ENCODE data around the gene ZCCHC17.
"Not testable (repeated sequence)": the region's sequence is repeated elsewhere in the genome, so short reads cannot be mapped to it uniquely, and the experiment has no call there.

The ZCCHC17 gene, protein sequence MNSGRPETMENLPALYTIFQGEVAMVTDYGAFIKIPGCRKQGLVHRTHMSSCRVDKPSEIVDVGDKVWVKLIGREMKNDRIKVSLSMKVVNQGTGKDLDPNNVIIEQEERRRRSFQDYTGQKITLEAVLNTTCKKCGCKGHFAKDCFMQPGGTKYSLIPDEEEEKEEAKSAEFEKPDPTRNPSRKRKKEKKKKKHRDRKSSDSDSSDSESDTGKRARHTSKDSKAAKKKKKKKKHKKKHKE

GRCh38 chr1:31296486-31297276, at the start of gene ZCCHC17, which contains the start of gene SNRNP40:
ZCCHC17 (plus strand) TSS chr1:31297032; CDS start chr1:31310099, 13,067 bp downstream.
SNRNP40 (minus strand) TSS chr1:31296788; CDS start chr1:31296751, 37 bp downstream.
- peak; percentile 99 for DNase-seq

- no peak for DNase-seq
Observed at GRCh38 chr1:31248276-31248675, 48.6 kb upstream of the ZCCHC17 start.

- DNase-seq, result no peak
Observed at GRCh38 chr1:31249854-31250253, 47.0 kb upstream of the ZCCHC17 start.

DNA sequence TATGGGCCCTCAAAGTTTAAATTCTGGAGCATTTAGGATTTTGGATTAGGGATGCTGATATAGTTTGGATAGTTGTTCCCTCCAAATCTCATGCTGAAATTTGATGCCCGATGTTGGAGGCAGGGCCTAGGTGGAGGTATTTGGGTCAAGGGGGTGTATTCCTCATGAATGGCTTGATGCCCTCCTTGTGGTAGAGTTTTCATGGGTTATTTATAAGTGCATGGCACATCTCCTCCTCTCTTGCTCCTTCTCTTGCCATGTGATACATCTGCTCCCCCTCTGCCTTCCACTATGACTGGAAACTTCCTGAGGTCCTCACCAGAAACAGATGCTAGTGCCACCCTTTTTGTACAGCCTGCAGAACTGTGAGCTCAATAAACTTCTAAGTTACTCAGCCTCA, 39.6 kb upstream of the ZCCHC17 start:
- DNase-seq, result no peak

GRCh38 chr1:31258581-31258980, 38.3 kb upstream of the ZCCHC17 start:
- DNase-seq, result no peak

DNA sequence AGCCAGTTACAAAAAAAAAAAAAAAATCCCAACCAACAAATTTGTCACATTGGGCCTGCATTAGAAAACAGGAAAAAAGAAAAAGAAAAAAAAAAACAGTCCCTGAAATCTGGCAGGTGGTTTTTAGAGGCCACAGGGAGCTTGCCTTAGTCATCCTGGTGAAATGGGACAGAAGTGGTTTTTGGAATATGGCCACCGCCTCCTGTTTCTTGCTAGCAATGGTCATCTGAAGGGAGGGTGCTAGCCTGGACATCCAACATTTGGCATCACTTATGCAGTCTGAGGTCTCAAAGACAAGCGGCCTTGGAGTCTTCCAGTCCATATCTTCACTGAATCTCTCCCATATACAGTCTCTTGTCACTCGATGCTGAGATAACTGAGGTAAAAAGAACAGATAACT, 37.1 kb upstream of the ZCCHC17 start:
- DNase-seq, result no peak

DNA sequence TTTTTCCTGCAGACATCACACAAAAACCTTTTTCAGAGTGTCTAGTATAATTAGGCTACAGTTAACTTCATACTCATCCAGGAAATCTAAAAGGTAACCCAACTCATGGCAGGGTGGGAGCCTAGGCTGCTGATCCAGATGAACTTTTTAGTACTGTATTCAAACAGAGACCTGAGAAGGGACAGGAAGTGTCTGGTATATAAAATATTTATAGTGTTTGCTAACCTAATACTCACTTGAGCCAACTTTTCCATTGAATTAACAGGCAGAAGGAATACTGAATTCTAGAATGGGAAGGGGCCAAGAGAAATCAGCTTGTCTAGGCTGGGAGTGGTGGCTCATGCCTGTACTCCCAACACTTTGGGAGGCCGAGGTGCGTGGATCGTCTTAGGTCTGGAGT, 34.9 kb upstream of the ZCCHC17 start:
- no peak for DNase-seq

DNA sequence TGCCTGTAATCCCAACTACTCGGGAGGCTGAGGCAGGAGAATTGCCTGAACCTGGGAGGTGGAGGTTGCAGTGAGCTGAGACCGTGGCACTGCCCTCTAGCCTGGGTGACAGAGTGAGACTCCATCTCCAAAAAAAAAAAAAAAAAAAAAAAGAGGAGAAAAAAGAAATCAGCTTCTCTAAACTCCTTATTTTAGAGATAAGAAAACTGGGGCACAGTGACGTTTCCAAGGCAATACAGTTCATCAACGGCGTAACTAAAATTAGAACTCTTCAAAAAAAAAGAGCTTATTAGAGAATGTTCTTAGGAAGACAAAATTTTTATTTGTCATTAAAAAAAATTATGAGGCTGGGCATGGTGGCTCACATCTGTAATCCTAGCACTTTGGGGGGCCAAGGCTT, 34.4 kb upstream of the ZCCHC17 start:
- DNase-seq, result not testable (repeated sequence)

- DNase-seq, result no peak
Observed at GRCh38 chr1:31263408-31263807, 33.4 kb upstream of the ZCCHC17 start.

- DNase-seq, result no peak
Observed at GRCh38 chr1:31264790-31265386, 31.9 kb upstream of the ZCCHC17 start.

DNA sequence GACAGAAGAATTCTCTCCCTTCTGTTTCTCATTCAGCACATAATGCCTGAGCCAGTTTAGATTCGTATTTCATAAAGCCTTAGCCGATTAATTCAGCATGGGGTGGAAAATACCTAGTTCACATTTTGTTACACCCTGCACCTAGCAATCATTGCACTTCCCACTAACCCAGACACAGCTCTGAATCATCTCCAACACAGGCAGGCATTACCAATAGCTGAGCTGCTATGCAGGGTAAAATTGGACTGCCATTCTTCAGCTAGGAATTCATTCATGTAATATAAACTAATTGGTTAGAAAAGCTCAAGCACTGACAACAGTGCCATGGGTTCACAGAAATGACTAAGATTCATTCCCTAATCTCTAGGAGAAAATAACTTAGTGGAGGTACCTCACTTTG, 30.3 kb upstream of the ZCCHC17 start:
- DNase-seq, result no peak

DNA sequence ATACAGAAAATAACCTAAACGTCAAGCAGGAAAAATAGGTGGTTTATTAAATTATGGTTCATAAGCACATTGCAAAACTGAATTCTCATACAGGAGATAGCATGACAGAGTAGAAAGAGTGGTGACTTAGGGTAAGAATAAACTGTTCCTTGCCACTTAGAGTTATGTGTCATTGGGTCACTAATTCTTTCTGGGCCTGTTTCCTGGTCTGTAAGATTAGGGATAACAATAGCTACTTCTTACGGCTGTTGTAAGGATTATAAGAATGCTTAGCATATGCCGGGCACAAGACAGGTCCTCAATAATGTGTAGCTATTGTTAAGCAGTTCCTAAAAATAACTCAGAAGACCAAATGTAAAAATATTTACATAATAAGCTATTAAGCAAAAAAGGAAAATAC, 24.5 kb upstream of the ZCCHC17 start:
- no peak for DNase-seq

- DNase-seq, result no peak
Observed at GRCh38 chr1:31273619-31274018, 23.2 kb upstream of the ZCCHC17 start.

DNA sequence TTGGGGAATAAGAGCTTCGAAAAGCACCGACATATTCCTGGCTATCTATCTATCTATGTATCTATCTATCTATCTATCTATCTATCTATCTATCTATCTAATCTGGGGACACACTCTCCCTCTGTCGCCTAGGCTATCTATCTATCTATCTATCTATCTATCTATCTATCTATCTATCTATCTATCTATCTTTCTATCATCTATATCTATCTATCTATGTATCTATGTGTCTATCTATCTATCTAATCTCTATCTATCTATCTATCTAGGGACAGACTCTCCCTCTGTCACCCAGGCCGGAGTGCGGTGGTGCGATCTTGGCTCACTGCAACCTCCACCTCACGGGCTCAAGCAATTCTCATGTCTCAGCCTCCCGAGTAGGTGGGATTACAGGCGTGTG, 14.4 kb upstream of the ZCCHC17 start:
- DNase-seq, result not testable (repeated sequence)

- DNase-seq, result not testable (repeated sequence)
Observed at GRCh38 chr1:31287791-31288190, 9.0 kb upstream of the ZCCHC17 start.

DNA sequence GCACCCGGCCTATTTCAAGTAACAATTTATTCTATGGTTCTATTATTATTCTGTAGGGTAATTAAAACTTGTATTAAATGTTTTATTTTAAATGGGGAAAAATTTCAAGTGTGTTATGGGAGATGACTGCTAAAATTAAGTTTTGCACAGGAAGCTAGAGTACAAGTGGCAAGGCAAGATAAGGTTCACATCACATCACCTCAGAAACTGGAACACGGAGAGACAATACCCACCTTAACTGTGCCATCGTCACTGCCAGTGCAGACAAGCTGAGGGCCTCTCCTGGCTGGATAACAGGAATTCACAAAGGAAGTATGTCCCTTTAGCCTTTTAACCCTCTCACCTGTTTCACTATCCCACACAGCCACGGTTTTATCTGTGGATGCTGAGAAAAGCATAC, 7.8 kb upstream of the ZCCHC17 start:
- DNase-seq, result no peak

DNA sequence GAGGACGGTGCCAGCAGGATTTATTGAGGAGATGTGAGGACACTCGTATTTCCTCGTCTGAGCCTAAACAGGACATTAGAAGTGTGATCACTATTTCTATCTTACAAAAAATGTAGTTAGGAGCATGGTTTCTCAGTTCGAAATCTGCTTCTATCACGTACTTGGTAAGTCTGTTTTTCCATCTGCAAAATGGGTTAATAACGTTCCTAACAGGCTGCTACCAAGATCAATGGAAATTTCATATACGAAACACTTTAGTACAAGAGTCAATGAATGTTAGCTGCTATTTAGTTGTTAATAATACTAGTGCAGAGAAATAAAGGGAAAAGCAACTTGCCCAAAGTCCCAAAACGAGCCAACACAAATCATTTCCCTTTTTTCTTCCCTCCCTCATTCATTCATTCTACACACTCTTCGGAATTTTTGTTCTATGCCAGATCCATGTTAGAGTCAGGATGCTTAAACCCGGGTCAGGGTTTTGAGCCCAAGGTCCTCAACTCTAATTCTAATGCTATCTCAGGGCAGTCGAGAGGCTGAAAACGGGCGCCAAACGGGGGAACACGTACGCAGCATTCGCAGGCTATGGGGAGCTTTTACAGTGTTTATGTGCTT, 852 bp upstream of the ZCCHC17 start:
- DNase-seq, result no peak

DNA sequence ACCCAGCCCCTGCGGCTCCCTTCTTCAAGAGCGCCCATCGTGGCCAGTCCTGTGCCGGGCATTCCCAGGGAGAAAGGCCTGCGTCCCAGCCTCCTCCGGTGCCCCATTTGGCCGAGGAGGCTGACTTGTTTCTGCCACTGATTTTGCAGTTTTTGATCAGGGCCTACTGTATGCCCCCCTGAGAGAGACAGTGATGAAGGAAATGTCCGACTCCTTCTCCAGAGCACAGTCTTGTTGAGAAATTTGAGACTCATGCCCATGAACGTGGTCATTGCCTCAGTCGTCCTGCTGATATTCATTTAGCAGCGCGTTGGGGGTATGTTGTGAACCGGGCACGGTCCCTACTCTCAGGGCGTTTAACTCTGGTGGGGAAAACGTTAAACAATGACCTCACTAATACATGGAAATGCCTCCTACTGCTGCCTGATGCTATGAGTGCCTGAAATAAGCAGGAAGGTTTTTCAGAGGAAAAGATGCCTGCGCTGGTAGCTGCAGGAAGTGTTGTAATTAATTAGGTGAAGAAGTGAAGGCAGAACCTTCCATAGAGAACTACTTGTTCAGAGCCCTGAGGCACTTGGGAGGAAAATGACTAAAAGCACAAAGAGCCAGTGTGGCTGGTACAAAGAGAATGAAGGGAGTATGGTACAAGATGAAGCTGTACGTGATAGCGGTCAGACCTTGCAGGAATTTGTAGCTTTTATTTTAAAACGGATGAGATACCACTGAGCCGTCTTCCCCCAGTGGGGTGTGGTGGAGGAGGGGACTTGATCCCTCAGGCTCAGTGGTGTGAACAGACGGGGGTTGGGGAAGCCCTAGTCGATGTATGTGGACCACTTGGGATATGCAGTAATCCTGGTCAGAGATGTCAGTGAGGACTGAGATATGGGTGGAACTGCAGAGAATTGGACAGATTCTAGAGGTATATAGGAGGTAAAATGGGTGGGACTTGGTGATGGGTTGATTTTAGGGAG, 730 bp downstream of the ZCCHC17 start:
- DNase-seq, result peak; percentile 8

GRCh38 chr1:31299365-31299764, 2.5 kb downstream of the ZCCHC17 start:
- DNase-seq, result peak; percentile 26

DNA sequence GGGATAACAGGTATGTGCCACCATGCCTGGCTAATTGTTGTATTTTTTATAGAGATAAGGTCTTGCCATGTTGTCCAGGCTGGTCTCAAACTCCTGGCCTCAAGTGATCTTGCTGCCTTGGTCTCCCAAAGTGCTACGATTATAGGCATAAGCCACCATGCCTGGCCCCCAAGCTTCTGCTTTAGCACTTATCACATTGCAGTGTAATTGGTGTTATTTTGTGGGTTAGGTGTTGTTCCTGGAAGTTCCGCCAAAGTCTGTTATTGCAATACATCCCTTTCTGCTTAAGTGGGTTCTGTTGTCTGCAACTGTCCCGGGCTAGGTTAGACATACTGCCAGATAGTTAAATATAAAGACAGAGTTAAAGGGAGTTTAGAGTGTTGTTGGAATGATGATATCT, 3.4 kb downstream of the ZCCHC17 start:
- DNase-seq, result no peak

GRCh38 chr1:31302709-31303441, 6.0 kb downstream of the ZCCHC17 start:
- no peak for DNase-seq

DNA sequence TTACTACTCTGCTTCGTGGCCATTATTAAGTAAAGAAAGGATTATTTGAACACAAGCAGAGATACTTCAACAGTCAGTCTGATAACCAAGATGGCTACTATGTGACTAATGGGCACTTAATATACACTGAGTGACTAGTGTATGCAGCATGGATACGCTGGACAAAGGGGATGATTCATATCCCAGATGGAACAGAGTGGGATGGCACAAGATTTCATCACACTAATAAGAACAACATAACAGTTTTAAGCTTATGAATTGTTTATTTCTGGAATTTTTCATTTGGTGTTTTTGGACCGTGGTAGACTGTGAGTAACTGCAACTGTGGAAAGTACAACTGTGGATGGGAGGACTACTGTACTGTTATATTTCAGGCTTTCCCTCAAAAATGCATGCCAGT, 9.4 kb downstream of the ZCCHC17 start:
- DNase-seq, result no peak
